GM23338 (cell line): ENCODE data around the gene TRPV5. TPM values are rescaled to one million over a fixed set of nuclear protein-coding genes. Genes with fewer than 3 reads are reported as not detected.

ENCODE experiments used
- ATAC-seq: fragments of 200-7000 bp; cut with Tn5 transposase; 3 replicates; pipeline ENCODE4 v1.9.1; 2020
- DNase-seq: peaks from one replicate; pipeline ENCODE4 v3.0.0-alpha.2; 2015; ENCODE audit warnings: low spot score
- H2AFZ ChIP-seq: fragments of 200-600 bp; sonication (generic); 2 replicates; pipeline ENCODE4 v1.8.0; 2016; ENCODE audit warnings: antibody characterized with exemption, mild to moderate bottlenecking, moderate library complexity
- H3F3A ChIP-seq: fragments of 200-600 bp; sonication (generic); replicated peaks from 2 replicates; pipeline ENCODE4 v1.8.0; 2017; ENCODE audit warnings: antibody characterized with exemption, mixed run types, low read depth
- H3K27ac ChIP-seq: fragments of 200-600 bp; sonication (generic); 2 replicates; pipeline ENCODE4 v1.6.1; 2016; ENCODE audit warnings: low read depth
- H3K27me3 ChIP-seq: fragments of 200-600 bp; sonication (generic); 2 replicates; pipeline ENCODE4 v1.8.0; 2016; ENCODE audit warnings: mild to moderate bottlenecking, mixed run types, moderate library complexity; ENCODE audit not compliant: insufficient read depth
- H3K36me3 ChIP-seq: fragments of 200-600 bp; sonication (generic); 2 replicates; pipeline ENCODE4 v1.8.0; 2016; ENCODE audit warnings: mild to moderate bottlenecking; ENCODE audit not compliant: insufficient read depth
- H3K4me1 ChIP-seq: fragments of 200-600 bp; sonication (generic); 2 replicates; pipeline ENCODE4 v1.8.0; 2016; ENCODE audit warnings: mild to moderate bottlenecking, moderate library complexity; ENCODE audit not compliant: insufficient read depth
- H3K4me2 ChIP-seq: fragments of 200-600 bp; sonication (generic); 2 replicates; pipeline ENCODE4 v1.7.1; 2017; ENCODE audit warnings: mixed run types
- H3K4me3 ChIP-seq: fragments of 200-600 bp; sonication (generic); 2 replicates; pipeline ENCODE4 v1.6.1; 2016; ENCODE audit warnings: mixed run types
- H3K79me2 ChIP-seq: fragments of 200-600 bp; sonication (generic); replicated peaks from 2 replicates; pipeline ENCODE4 v1.8.0; 2017; ENCODE audit warnings: mild to moderate bottlenecking; ENCODE audit not compliant: insufficient read depth
- H3K9me2 ChIP-seq: fragments of 200-600 bp; sonication (generic); 2 replicates; pipeline ENCODE4 v1.8.0; 2017; ENCODE audit not compliant: insufficient read depth
- H4K20me1 ChIP-seq: fragments of 200-600 bp; sonication (generic); replicated peaks from 2 replicates; pipeline ENCODE4 v1.8.0; 2017; ENCODE audit warnings: mild to moderate bottlenecking; ENCODE audit not compliant: insufficient read depth
- H3K27ac Mint-ChIP-seq: 2 replicates; pipeline ENCODE4 v1.8.0; 2020; ENCODE audit warnings: inconsistent platforms, mild to moderate bottlenecking, moderate library complexity, mixed read lengths
- H3K27me3 Mint-ChIP-seq: 3 replicates; pipeline ENCODE4 v1.8.0; 2022; ENCODE audit warnings: low read depth, mild to moderate bottlenecking, moderate library complexity, mixed read lengths, inconsistent platforms; ENCODE audit not compliant: insufficient read depth, poor library complexity
- H3K36me3 Mint-ChIP-seq: 3 replicates; pipeline ENCODE4 v1.8.0; 2021; ENCODE audit warnings: low read depth, mild to moderate bottlenecking, inconsistent platforms, moderate library complexity, mixed read lengths
- H3K4me1 Mint-ChIP-seq: 3 replicates; pipeline ENCODE4 v1.8.0; 2020; ENCODE audit warnings: mild to moderate bottlenecking, inconsistent platforms, mixed read lengths
- H3K4me3 Mint-ChIP-seq: 3 replicates; pipeline ENCODE4 v1.8.0; 2021; ENCODE audit warnings: moderate library complexity, mild to moderate bottlenecking, inconsistent platforms, mixed read lengths
- H3K9me3 Mint-ChIP-seq: 3 replicates; pipeline ENCODE4 v1.8.0; 2020; ENCODE audit warnings: moderate library complexity, mild to moderate bottlenecking, inconsistent platforms, mixed read lengths
- REST ChIP-seq: IDR thresholded peaks from one replicate; pipeline ENCODE4 v1.6.1; 2018; ENCODE audit warnings: antibody characterized with exemption; ENCODE audit not compliant: unreplicated experiment
- STAT1 ChIP-seq: IDR thresholded peaks from one replicate; pipeline ENCODE4 v1.6.1; 2016; ENCODE audit warnings: antibody characterized with exemption; ENCODE audit not compliant: unreplicated experiment
- ZNF114 ChIP-seq: fragments of 250-450 bp; sonication (Bioruptor Pico); IDR thresholded peaks from 2 replicates; pipeline ENCODE4 v1.5.0; 2020; ENCODE audit warnings: mild to moderate bottlenecking, moderate library complexity
- ZNF462 ChIP-seq: fragments of 250-450 bp; sonication (Bioruptor Pico); IDR thresholded peaks from 2 replicates; pipeline ENCODE4 v1.5.0; 2020; ENCODE audit warnings: mild to moderate bottlenecking, moderate library complexity
- polyA plus RNA-seq: library from polyadenylated mRNA; unstranded; fragments of >200 nt; fragmentation: Nextera tagmentation; extraction: Ambion mirVana; gene quantifications from 2 replicates; pipeline ENCODE4 v1.2.1, GENCODE V29; 2016
- total RNA-seq: library from RNA; depleted of rRNA; stranded (reverse); fragments of >200 nt; shearing (Covaris generic); gene quantifications from 2 replicates; pipeline ENCODE4 v1.2.3, GENCODE V29; 2014
- TF ChIP-seq, protein P1 (sequence below), 2 experiments: fragments of 200-600 bp in 1 of 2; sonication (generic) in 1 of 2; conservative IDR thresholded peaks; 2 replicates each; pipeline versions ENCODE4 v1.5.1 to v1.6.1; 2016 to 2017; ENCODE audit warnings: antibody characterized with exemption in 2 of 2, low read depth in 2 of 2, mild to moderate bottlenecking in 2 of 2, moderate library complexity in 1 of 2

TRPV5 gene
- total and polyA plus RNA-seq, 2 experiments from 2014 or later, result not detected

DNA sequence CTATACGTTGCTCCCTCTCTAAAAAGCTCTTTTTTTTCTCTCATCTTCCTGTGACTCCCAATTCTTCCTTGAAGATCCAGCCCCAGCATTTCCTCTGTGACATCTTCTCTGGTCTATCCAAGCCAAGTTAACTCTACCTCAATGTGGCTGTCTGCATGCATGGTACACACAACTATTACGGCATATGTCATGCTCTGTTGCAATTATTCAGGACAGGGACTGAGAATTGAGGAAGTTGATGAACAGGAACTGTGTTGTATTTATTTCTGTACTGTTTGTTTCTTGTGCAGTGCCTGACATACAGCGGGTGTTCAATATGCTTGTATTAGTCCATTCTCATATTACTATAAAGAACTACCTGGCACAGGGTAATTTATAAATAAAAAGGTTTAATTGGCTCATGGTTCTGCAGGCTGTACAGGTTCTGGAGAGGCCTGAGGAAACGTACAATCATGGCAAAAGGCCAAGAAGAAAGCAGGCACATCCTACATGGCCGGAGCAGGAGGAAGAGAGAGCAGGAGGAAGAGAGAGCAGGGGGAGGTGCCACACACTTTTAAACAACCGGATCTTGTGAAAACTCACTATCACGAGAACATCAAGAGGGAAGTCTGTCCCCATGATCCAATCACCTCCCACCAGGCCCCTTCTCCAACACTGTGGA is 6.3 kb downstream of the TRPV5 start:
- Mint-ChIP-seq H3K27ac (no peak overlapping the region), H3K9me3 (no peaks in the 10 kb centered on the region; the same call in 2 of the 3 replicates), H3K4me3 (no peak overlapping the region), H3K27me3 (peaks cover 8% of the 10 kb centered on the region), H3K4me1 (no peaks in the 10 kb centered on the region), H3K36me3 (no peaks in the 10 kb centered on the region; the same call in 1 of the 3 replicates)
- Histone ChIP-seq H2AFZ (no peak overlapping the region), H3K4me1 (no peaks in the 10 kb centered on the region), H3K36me3 (no peaks in the 10 kb centered on the region), H3K79me2 (no peaks in the 10 kb centered on the region), H3K27ac (no peak overlapping the region), H3K27me3 (peaks cover 9% of the 10 kb centered on the region; the same call in 1 of the 2 replicates), H3F3A (no peaks in the 10 kb centered on the region), H3K4me3 (no peak overlapping the region), H3K4me2 (no peak overlapping the region), H4K20me1 (no peaks in the 10 kb centered on the region), H3K9me2 (no peaks in the 10 kb centered on the region)
- TF ChIP-seq ZNF114 (CRISPR knock-in tag) (no peak), STAT1 (no peak), ZNF462 (no peak)
- ATAC-seq (no peak), DNase-seq (no peak)

GRCh38 chr7:142925413-142925812 is 8.1 kb downstream of the TRPV5 start:
- Histone ChIP-seq H3K9me2 (no peaks in the 10 kb centered on the region), H3K36me3 (no peaks in the 10 kb centered on the region), H4K20me1 (no peaks in the 10 kb centered on the region), H2AFZ (no peak overlapping the region), H3K4me2 (no peak overlapping the region), H3K79me2 (no peaks in the 10 kb centered on the region), H3K4me1 (no peaks in the 10 kb centered on the region), H3K27me3 (peaks cover 9% of the 10 kb centered on the region; the same call in 1 of the 2 replicates), H3F3A (no peaks in the 10 kb centered on the region), H3K27ac (no peak overlapping the region), H3K4me3 (no peak overlapping the region)
- Mint-ChIP-seq H3K9me3 (no peaks in the 10 kb centered on the region; the same call in 2 of the 3 replicates), H3K27me3 (peaks cover 8% of the 10 kb centered on the region), H3K27ac (no peak overlapping the region), H3K36me3 (no peaks in the 10 kb centered on the region; the same call in 1 of the 3 replicates), H3K4me3 (no peak overlapping the region), H3K4me1 (no peaks in the 10 kb centered on the region)
- ATAC-seq, result peak; percentile 91
- peak; percentile 78 for DNase-seq
- TF ChIP-seq, protein P1, sequence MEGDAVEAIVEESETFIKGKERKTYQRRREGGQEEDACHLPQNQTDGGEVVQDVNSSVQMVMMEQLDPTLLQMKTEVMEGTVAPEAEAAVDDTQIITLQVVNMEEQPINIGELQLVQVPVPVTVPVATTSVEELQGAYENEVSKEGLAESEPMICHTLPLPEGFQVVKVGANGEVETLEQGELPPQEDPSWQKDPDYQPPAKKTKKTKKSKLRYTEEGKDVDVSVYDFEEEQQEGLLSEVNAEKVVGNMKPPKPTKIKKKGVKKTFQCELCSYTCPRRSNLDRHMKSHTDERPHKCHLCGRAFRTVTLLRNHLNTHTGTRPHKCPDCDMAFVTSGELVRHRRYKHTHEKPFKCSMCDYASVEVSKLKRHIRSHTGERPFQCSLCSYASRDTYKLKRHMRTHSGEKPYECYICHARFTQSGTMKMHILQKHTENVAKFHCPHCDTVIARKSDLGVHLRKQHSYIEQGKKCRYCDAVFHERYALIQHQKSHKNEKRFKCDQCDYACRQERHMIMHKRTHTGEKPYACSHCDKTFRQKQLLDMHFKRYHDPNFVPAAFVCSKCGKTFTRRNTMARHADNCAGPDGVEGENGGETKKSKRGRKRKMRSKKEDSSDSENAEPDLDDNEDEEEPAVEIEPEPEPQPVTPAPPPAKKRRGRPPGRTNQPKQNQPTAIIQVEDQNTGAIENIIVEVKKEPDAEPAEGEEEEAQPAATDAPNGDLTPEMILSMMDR (conservative IDR thresholded peaks at IDR 0.05; ENCODE audit: low read depth in 2 of 2), result peak; percentile 68 to 79
- TF ChIP-seq REST, result no peak
- TF ChIP-seq STAT1, result no peak
